H9 (cell line): ENCODE measurements around the gene LILRB1. TPM values are rescaled to one million over a fixed set of nuclear protein-coding genes. Genes with fewer than 3 reads are reported as not detected.

Experiments used
- DNase-seq: peaks from one replicate; pipeline ENCODE4 v3.0.0-alpha.2; 2017
- H2AFZ ChIP-seq: one replicate; pipeline ENCODE4 v1.6.1; 2013; ENCODE audit warnings: mild to moderate bottlenecking, low read length, control low read depth, moderate library complexity
- H2AK5ac ChIP-seq: 2 replicates; pipeline ENCODE4 v1.6.1; 2013; ENCODE audit warnings: low read length, control low read depth, mixed read lengths; ENCODE audit not compliant: insufficient read length
- H2BK120ac ChIP-seq: one replicate; pipeline ENCODE4 v1.6.1; 2013; ENCODE audit warnings: low read depth, mild to moderate bottlenecking, low read length, control low read depth, inconsistent platforms; ENCODE audit not compliant: poor library complexity, severe bottlenecking
- H2BK12ac ChIP-seq: 2 replicates; pipeline ENCODE4 v1.6.1; 2013; ENCODE audit warnings: low read length, control low read depth, mixed read lengths, low read depth; ENCODE audit not compliant: insufficient read length
- H2BK15ac ChIP-seq: 2 replicates; pipeline ENCODE4 v1.6.1; 2013; ENCODE audit warnings: low read depth, low read length, control low read depth
- H2BK20ac ChIP-seq: one replicate; pipeline ENCODE4 v1.6.1; 2013; ENCODE audit warnings: low read depth, mild to moderate bottlenecking, low read length, control low read depth, inconsistent platforms; ENCODE audit not compliant: poor library complexity, severe bottlenecking
- H2BK5ac ChIP-seq: 2 replicates; pipeline ENCODE4 v1.6.1; 2013; ENCODE audit warnings: low read length, control low read depth, mixed read lengths; ENCODE audit not compliant: insufficient read length
- H3K14ac ChIP-seq: 2 replicates; pipeline ENCODE4 v1.6.1; 2013; ENCODE audit warnings: low read length, control low read depth; ENCODE audit not compliant: insufficient read depth
- H3K18ac ChIP-seq: 2 replicates; pipeline ENCODE4 v1.6.1; 2013; ENCODE audit warnings: low read depth, mild to moderate bottlenecking, mixed read lengths, low read length, control low read depth; ENCODE audit not compliant: insufficient read length
- H3K23ac ChIP-seq: 2 replicates; pipeline ENCODE4 v1.6.1; 2013; ENCODE audit warnings: low read length, control low read depth, mixed read lengths, low read depth; ENCODE audit not compliant: insufficient read length
- H3K23me2 ChIP-seq: 2 replicates; pipeline ENCODE4 v1.6.1; 2013; ENCODE audit warnings: low read depth, mild to moderate bottlenecking, mixed read lengths, low read length, control low read depth; ENCODE audit not compliant: insufficient read length, poor library complexity, severe bottlenecking
- H3K27ac ChIP-seq: 2 replicates; pipeline ENCODE4 v1.5.1; 2013; ENCODE audit warnings: low read length, control low read depth, mixed read lengths, low read depth; ENCODE audit not compliant: insufficient read length
- H3K27me3 ChIP-seq: 2 replicates; pipeline ENCODE4 v1.6.1; 2013; ENCODE audit warnings: low read length, control low read depth, inconsistent platforms; ENCODE audit not compliant: insufficient read depth
- H3K4ac ChIP-seq: 2 replicates; pipeline ENCODE4 v1.6.1; 2013; ENCODE audit warnings: low read depth, mild to moderate bottlenecking, control low read depth, inconsistent platforms, low read length, moderate library complexity
- H3K4me1 ChIP-seq: 2 replicates; pipeline ENCODE4 v1.6.1; 2013; ENCODE audit warnings: low read length, control low read depth, inconsistent platforms; ENCODE audit not compliant: insufficient read depth
- H3K4me2 ChIP-seq: 2 replicates; pipeline ENCODE4 v1.6.1; 2013; ENCODE audit warnings: low read length, control low read depth, mixed read lengths; ENCODE audit not compliant: insufficient read length, insufficient read depth
- H3K56ac ChIP-seq: 2 replicates; pipeline ENCODE4 v1.6.1; 2013; ENCODE audit warnings: low read depth, mild to moderate bottlenecking, mixed read lengths, low read length, control low read depth; ENCODE audit not compliant: insufficient read length
- H3K79me1 ChIP-seq: 2 replicates; pipeline ENCODE4 v1.6.1; 2013; ENCODE audit warnings: low read depth, mild to moderate bottlenecking, moderate library complexity, low read length, control low read depth, inconsistent platforms; ENCODE audit not compliant: insufficient read depth, poor library complexity, severe bottlenecking
- H3K79me2 ChIP-seq: 2 replicates; pipeline ENCODE4 v1.6.1; 2013; ENCODE audit warnings: low read length, control low read depth, inconsistent platforms; ENCODE audit not compliant: insufficient read depth
- H3K9ac ChIP-seq: 2 replicates; pipeline ENCODE4 v1.6.1; 2013; ENCODE audit warnings: low read length, control low read depth, mixed read lengths; ENCODE audit not compliant: insufficient read length; ENCODE audit errors: extremely low read depth
- H3K9me3 ChIP-seq: one replicate; pipeline ENCODE4 v1.6.1; 2013; ENCODE audit warnings: low read depth, low read length, inconsistent platforms; ENCODE audit not compliant: control insufficient read depth
- H3T11ph ChIP-seq: one replicate; pipeline ENCODE4 v1.6.1; 2013; ENCODE audit warnings: mild to moderate bottlenecking, low read length, control low read depth, inconsistent platforms
- H4K20me1 ChIP-seq: one replicate; pipeline ENCODE4 v1.6.1; 2013; ENCODE audit not compliant: control insufficient read depth, insufficient read length, insufficient read depth
- H4K5ac ChIP-seq: 2 replicates; pipeline ENCODE4 v1.6.1; 2013; ENCODE audit warnings: low read depth, mild to moderate bottlenecking, mixed read lengths, low read length, control low read depth; ENCODE audit not compliant: insufficient read length
- H4K8ac ChIP-seq: replicated peaks from 2 replicates; pipeline ENCODE4 v1.6.1; 2013; ENCODE audit warnings: low read length, control low read depth, mixed read lengths, low read depth; ENCODE audit not compliant: insufficient read length
- H4K91ac ChIP-seq: 2 replicates; pipeline ENCODE4 v1.6.1; 2013; ENCODE audit warnings: low read depth, mild to moderate bottlenecking, moderate library complexity, mixed read lengths, low read length, control low read depth; ENCODE audit not compliant: insufficient read length
- H3K27ac Mint-ChIP-seq, 3 experiments: 2 replicates in 2 of 3; 3 replicates in 1 of 3; pipeline ENCODE4 v1.8.0; 2020 to 2021; ENCODE audit warnings: mixed read lengths in 3 of 3, mild to moderate bottlenecking in 1 of 3, moderate library complexity in 1 of 3
- H3K27me3 Mint-ChIP-seq: 2 replicates; pipeline ENCODE4 v1.8.0; 2021; ENCODE audit warnings: low read depth, mild to moderate bottlenecking, moderate library complexity, mixed read lengths
- H3K36me3 Mint-ChIP-seq, 3 experiments: 2 replicates in 2 of 3; 3 replicates in 1 of 3; pipeline ENCODE4 v1.8.0; 2020 to 2021; ENCODE audit warnings: low read depth in 3 of 3, mixed read lengths in 3 of 3; ENCODE audit not compliant: insufficient read depth in 1 of 3
- H3K4me1 Mint-ChIP-seq, 2 experiments: 2 replicates each; pipeline ENCODE4 v1.8.0; 2020; ENCODE audit warnings: mixed read lengths in 2 of 2
- H3K4me3 Mint-ChIP-seq, 2 experiments: 2 replicates in 1 of 2; 3 replicates in 1 of 2; pipeline ENCODE4 v1.8.0; 2020 to 2021; ENCODE audit warnings: mild to moderate bottlenecking in 2 of 2, mixed read lengths in 2 of 2, moderate library complexity in 1 of 2
- H3K9me3 Mint-ChIP-seq, 2 experiments: 2 replicates in 1 of 2; 3 replicates in 1 of 2; pipeline ENCODE4 v1.8.0; 2020; ENCODE audit warnings: mild to moderate bottlenecking in 2 of 2, mixed read lengths in 2 of 2, moderate library complexity in 1 of 2
- WGBS: extraction: QIAGEN DNeasy Blood & Tissue Kit; methylation state at CpG from one replicate; pipeline ENCODE4 v1.1.7; 2013; ENCODE audit warnings: missing lambda C conversion rate, low lambda C conversion rate, mixed read lengths; ENCODE audit not compliant: insufficient read length; ENCODE audit errors: extremely low coverage; 5-methylcytosine and 5-hydroxymethylcytosine counted together
- total RNA-seq: library from RNA; stranded (reverse); gene quantifications from 2 replicates; pipeline ENCODE4 v1.2.1, GENCODE V29; 2021
- TF ChIP-seq, protein P1 (sequence below): fragments of 200-600 bp; sonication (generic); conservative IDR thresholded peaks from 3 replicates; pipeline ENCODE4 v1.8.0; 2021; ENCODE audit warnings: antibody characterized with exemption, mild to moderate bottlenecking

LILRB1 gene
- total RNA-seq, 1 experiment from 2014 or later = not detected

GRCh38 chr19:54600212-54600611 lies 30.1 kb upstream of the LILRB1 start:
- Histone ChIP-seq H4K8ac (no peak overlapping the region), H3K23ac (no peak overlapping the region), H2BK20ac (no peak overlapping the region), H3K9ac (no peak overlapping the region), H3T11ph (no peak overlapping the region), H3K18ac (no peak overlapping the region), H2BK5ac (no peak overlapping the region), H3K4ac (no peak overlapping the region), H3K56ac (no peak overlapping the region), H2BK15ac (no peak overlapping the region), H3K79me2 (no peaks in the 10 kb centered on the region), H4K5ac (no peak overlapping the region), H3K4me1 (no peaks in the 10 kb centered on the region), H3K27me3 (no peaks in the 10 kb centered on the region), H2BK120ac (no peak overlapping the region), H3K27ac (no peak overlapping the region), H4K20me1 (no peaks in the 10 kb centered on the region), H3K9me3 (peaks cover 72% of the 10 kb centered on the region), H3K14ac (no peak overlapping the region), H3K79me1 (no peaks in the 10 kb centered on the region), H2AK5ac (no peak overlapping the region), H4K91ac (no peak overlapping the region), H3K23me2 (no peaks in the 10 kb centered on the region), H3K4me2 (no peak overlapping the region), H2AFZ (no peak overlapping the region), H2BK12ac (no peak overlapping the region)
- Mint-ChIP-seq H3K9me3 (peaks cover 83 to 87% of the 10 kb centered on the region in 2 experiments), H3K36me3 (peaks cover 4 to 13% (median 6%) of the 10 kb centered on the region in 3 experiments; a peak in 4 of 7 replicates), H3K27ac (no peak overlapping the region), H3K4me3 (no peak overlapping the region), H3K4me1 (no peaks in the 10 kb centered on the region), H3K27me3 (no peaks in the 10 kb centered on the region; the same call in 1 of the 2 replicates)
- TF ChIP-seq, protein P1, sequence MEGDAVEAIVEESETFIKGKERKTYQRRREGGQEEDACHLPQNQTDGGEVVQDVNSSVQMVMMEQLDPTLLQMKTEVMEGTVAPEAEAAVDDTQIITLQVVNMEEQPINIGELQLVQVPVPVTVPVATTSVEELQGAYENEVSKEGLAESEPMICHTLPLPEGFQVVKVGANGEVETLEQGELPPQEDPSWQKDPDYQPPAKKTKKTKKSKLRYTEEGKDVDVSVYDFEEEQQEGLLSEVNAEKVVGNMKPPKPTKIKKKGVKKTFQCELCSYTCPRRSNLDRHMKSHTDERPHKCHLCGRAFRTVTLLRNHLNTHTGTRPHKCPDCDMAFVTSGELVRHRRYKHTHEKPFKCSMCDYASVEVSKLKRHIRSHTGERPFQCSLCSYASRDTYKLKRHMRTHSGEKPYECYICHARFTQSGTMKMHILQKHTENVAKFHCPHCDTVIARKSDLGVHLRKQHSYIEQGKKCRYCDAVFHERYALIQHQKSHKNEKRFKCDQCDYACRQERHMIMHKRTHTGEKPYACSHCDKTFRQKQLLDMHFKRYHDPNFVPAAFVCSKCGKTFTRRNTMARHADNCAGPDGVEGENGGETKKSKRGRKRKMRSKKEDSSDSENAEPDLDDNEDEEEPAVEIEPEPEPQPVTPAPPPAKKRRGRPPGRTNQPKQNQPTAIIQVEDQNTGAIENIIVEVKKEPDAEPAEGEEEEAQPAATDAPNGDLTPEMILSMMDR = no peak
- DNase-seq = no peak
- no CpG with 5 or more reads among the region's 5 CpGs for WGBS
